ENCODE results near the gene LPP. TPM values are rescaled to one million over a fixed set of nuclear protein-coding genes. Genes with fewer than 3 reads are reported as not detected.

Gene LPP
- total RNA-seq, 1 experiment from 2014 or later, result 148 TPM

- Histone ChIP-seq H3K9me2 (ENCODE audit: insufficient read depth) (no peaks in the 10 kb centered on the region), H2AFZ (no peak overlapping the region), H3K9me3 (ENCODE audit: insufficient read depth, low read depth) (peaks cover 3% of the 10 kb centered on the region; the same call in 1 of the 2 replicates), H3K79me2 (ENCODE audit: low read depth) (0 out of 2 replicates have a peak, but pooled peaks cover 4% of the 10 kb centered on the region), H3K4me1 (replicated peaks; ENCODE audit: insufficient read depth) (no peaks in the 10 kb centered on the region), H3K27ac (no peak overlapping the region), H3K4me3 (no peak overlapping the region), H3F3A (ENCODE audit: insufficient read depth, low read depth) (no peaks in the 10 kb centered on the region), H3K27me3 (ENCODE audit: insufficient read depth, low read depth) (no peaks in the 10 kb centered on the region), H3K4me2 (no peak overlapping the region), H3K36me3 (ENCODE audit: low read depth) (0 out of 2 replicates have a peak, but pooled peaks cover 6% of the 10 kb centered on the region), H4K20me1 (ENCODE audit: insufficient read depth) (no peaks in the 10 kb centered on the region)
- intact Hi-C loops (cut with micrococcal nuclease; ENCODE audit: unreplicated experiment), result no loop called here
- DNase-seq, result no peak
- BruUV-seq (replicated peaks), result no TSS peak
- ChIA-PET CTCF (interaction anchor here (0.6 kb wide), 1 partner anchor 231 kb away, joined by 4 read pairs; no protein-coding TSS in a partner anchor), POLR2A (ENCODE audit: unreplicated experiment) (no interaction called here)
- TF ChIP-seq EZH2 (IDR thresholded peaks at IDR 0.05; ENCODE audit: low read depth) (no peak), CTCF (conservative IDR thresholded peaks at IDR 0.05) (no peak)
Observed at GRCh38 chr3:188229177-188229576, 75.2 kb downstream of the LPP start.

- no peaks in the 10 kb centered on the region for H4K20me1 ChIP-seq (ENCODE audit: insufficient read depth)
- DNase-seq, result no peak
- H3K4me2 ChIP-seq, result no peak overlapping the region
- H3K4me3 ChIP-seq, result no peak overlapping the region
- H3K4me1 ChIP-seq (replicated peaks; ENCODE audit: insufficient read depth), result no peaks in the 10 kb centered on the region
- H2AFZ ChIP-seq, result no peak overlapping the region
- ChIA-PET POLR2A (ENCODE audit: unreplicated experiment) (no interaction called here), CTCF (interaction anchor here (0.6 kb wide), 1 partner anchor 231 kb away, joined by 4 read pairs; no protein-coding TSS in a partner anchor)
- H3K27me3 ChIP-seq (ENCODE audit: insufficient read depth, low read depth), result no peaks in the 10 kb centered on the region
- no peak for TF ChIP-seq EZH2 (IDR thresholded peaks at IDR 0.05; ENCODE audit: low read depth)
- TF ChIP-seq CTCF (conservative IDR thresholded peaks at IDR 0.05), result no peak
- H3K36me3 ChIP-seq (ENCODE audit: low read depth), result 0 out of 2 replicates have a peak, but pooled peaks cover 4% of the 10 kb centered on the region
- peaks cover 3% of the 10 kb centered on the region; the same call in 1 of the 2 replicates for H3K9me3 ChIP-seq (ENCODE audit: insufficient read depth, low read depth)
- 0 out of 2 replicates have a peak, but pooled peaks cover 4% of the 10 kb centered on the region for H3K79me2 ChIP-seq (ENCODE audit: low read depth)
- no TSS peak for BruUV-seq (replicated peaks)
- H3K27ac ChIP-seq, result no peak overlapping the region
- H3K9me2 ChIP-seq (ENCODE audit: insufficient read depth), result no peaks in the 10 kb centered on the region
- intact Hi-C loops (cut with micrococcal nuclease; ENCODE audit: unreplicated experiment), result no loop called here
- no peaks in the 10 kb centered on the region for H3F3A ChIP-seq (ENCODE audit: insufficient read depth, low read depth)
Observed at GRCh38 chr3:188229726-188230125, 75.8 kb downstream of the LPP start.

- Histone ChIP-seq H2AFZ (no peak overlapping the region), H3K79me2 (ENCODE audit: low read depth) (0 out of 2 replicates have a peak, but pooled peaks cover 4% of the 10 kb centered on the region), H3K36me3 (ENCODE audit: low read depth) (no peaks in the 10 kb centered on the region), H3K4me3 (no peak overlapping the region), H3K9me3 (ENCODE audit: insufficient read depth, low read depth) (no peaks in the 10 kb centered on the region), H3K4me2 (no peak overlapping the region), H3F3A (ENCODE audit: insufficient read depth, low read depth) (no peaks in the 10 kb centered on the region), H4K20me1 (ENCODE audit: insufficient read depth) (no peaks in the 10 kb centered on the region), H3K27me3 (ENCODE audit: insufficient read depth, low read depth) (no peaks in the 10 kb centered on the region), H3K27ac (no peak overlapping the region), H3K4me1 (replicated peaks; ENCODE audit: insufficient read depth) (no peaks in the 10 kb centered on the region), H3K9me2 (ENCODE audit: insufficient read depth) (no peaks in the 10 kb centered on the region)
- no TSS peak for BruUV-seq (replicated peaks)
- intact Hi-C loops (cut with micrococcal nuclease; ENCODE audit: unreplicated experiment), result no loop called here
- POLR2A ChIA-PET (ENCODE audit: unreplicated experiment), result no interaction called here
- DNase-seq, result peak in 1 of 2 experiments; percentile 56
- TF ChIP-seq EZH2 (IDR thresholded peaks at IDR 0.05; ENCODE audit: low read depth), result no peak
- no peak for TF ChIP-seq CTCF (conservative IDR thresholded peaks at IDR 0.05)
- CTCF ChIA-PET, result no interaction called here
Observed at GRCh38 chr3:188230962-188231361, 77.0 kb downstream of the LPP start.

Measured in PC-9 (cell line).